ENCODE data around the gene PRMT5. TPM values are rescaled to one million over a fixed set of nuclear protein-coding genes. Genes with fewer than 3 reads are reported as not detected.

Gene PRMT5
- polyA plus RNA-seq, 1 donor = 65.2 TPM

GRCh38 chr14:22887990-22888378 lies 41.2 kb downstream of the PRMT5 start:
- peak in 1 of 2 donors; percentile 26 for DNase-seq
- no CpG with 5 or more reads among the region's 5 CpGs for whole genome bisulfite sequencing (ENCODE audit: insufficient coverage, low lambda C conversion rate)

GRCh38 chr14:22887260-22887989 lies 41.8 kb downstream of the PRMT5 start:
- peak overlapping the region; percentile 63 for H3K4me3 ChIP-seq (ENCODE audit: low read length)
- WGBS (ENCODE audit: insufficient coverage, low lambda C conversion rate) = no CpG with 5 or more reads among the region's 11 CpGs
- H3K4me1 ChIP-seq (ENCODE audit: control insufficient read depth, insufficient read depth, low read length) = peaks cover 27% of the 10 kb centered on the region
- peak; percentile 77 to 87 for DNase-seq
- H3K9me3 ChIP-seq (ENCODE audit: control insufficient read depth, low read depth, low read length) = peaks cover 3% of the 10 kb centered on the region
- peaks cover under 1% of the 10 kb centered on the region for H3K27me3 ChIP-seq (ENCODE audit: control insufficient read depth, insufficient read depth, low read length)
- H3K36me3 ChIP-seq (ENCODE audit: control insufficient read depth, insufficient read depth, low read length) = no peaks in the 10 kb centered on the region
- peak overlapping the region; percentile 55 for H3K27ac ChIP-seq (ENCODE audit: low read length)

More at GRCh38 chr14:22887990-22888378, 41.2 kb downstream of the PRMT5 start:
- Histone ChIP-seq H3K36me3 (ENCODE audit: control insufficient read depth, insufficient read depth, low read length) (no peaks in the 10 kb centered on the region), H3K27me3 (ENCODE audit: control insufficient read depth, insufficient read depth, low read length) (no peaks in the 10 kb centered on the region), H3K4me3 (ENCODE audit: low read length) (no peak overlapping the region), H3K4me1 (ENCODE audit: control insufficient read depth, insufficient read depth, low read length) (peaks cover 23% of the 10 kb centered on the region), H3K9me3 (ENCODE audit: control insufficient read depth, low read depth, low read length) (peaks cover 3% of the 10 kb centered on the region), H3K27ac (ENCODE audit: low read length) (no peak overlapping the region)

DNA sequence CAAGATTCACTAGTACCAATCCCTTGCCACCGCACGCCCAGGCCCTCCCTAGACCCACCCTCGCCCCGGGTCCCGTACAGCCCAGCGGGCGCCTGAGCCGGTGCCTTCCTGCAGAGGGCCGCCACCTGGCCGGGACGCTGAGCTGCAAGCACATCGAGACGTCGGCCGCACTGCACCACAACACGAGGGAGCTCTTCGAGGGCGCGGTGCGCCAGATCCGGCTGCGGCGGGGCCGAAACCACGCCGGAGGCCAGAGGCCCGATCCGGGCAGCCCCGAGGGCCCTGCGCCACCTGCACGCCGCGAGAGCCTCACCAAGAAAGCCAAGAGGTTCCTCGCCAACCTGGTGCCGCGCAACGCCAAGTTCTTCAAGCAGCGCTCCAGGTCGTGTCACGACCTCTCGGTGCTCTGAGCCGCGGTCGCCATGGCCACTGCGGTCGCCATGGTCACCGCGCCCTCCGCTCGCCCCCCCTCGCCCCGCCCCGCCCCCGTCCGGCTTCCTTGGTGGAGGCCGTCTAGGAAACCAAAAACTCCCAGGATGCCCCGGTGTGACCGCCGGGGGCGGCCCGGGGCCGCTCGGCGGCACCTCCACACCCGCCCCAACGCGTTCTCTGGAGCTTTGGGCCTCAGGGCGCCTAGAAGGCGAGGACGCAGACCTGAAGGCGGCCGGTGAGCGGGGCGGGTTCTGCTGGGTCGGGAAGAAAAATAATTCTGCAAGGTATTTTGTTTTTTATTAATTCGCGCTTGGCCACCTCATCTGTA lies 42.5 kb downstream of the PRMT5 start:
- no CpG with 5 or more reads among the region's 77 CpGs for WGBS (ENCODE audit: insufficient coverage, low lambda C conversion rate)
- H3K4me3 ChIP-seq (ENCODE audit: low read length) = peak overlapping the region; percentile 63
- H3K27me3 ChIP-seq (ENCODE audit: control insufficient read depth, insufficient read depth, low read length) = peaks cover 2% of the 10 kb centered on the region
- DNase-seq = peak in 1 of 2 donors; percentile 73
- peaks cover 30% of the 10 kb centered on the region for H3K4me1 ChIP-seq (ENCODE audit: control insufficient read depth, insufficient read depth, low read length)
- H3K36me3 ChIP-seq (ENCODE audit: control insufficient read depth, insufficient read depth, low read length) = no peaks in the 10 kb centered on the region
- H3K27ac ChIP-seq (ENCODE audit: low read length) = peak overlapping the region; percentile 89
- H3K9me3 ChIP-seq (ENCODE audit: control insufficient read depth, low read depth, low read length) = peaks cover 3% of the 10 kb centered on the region

DNA sequence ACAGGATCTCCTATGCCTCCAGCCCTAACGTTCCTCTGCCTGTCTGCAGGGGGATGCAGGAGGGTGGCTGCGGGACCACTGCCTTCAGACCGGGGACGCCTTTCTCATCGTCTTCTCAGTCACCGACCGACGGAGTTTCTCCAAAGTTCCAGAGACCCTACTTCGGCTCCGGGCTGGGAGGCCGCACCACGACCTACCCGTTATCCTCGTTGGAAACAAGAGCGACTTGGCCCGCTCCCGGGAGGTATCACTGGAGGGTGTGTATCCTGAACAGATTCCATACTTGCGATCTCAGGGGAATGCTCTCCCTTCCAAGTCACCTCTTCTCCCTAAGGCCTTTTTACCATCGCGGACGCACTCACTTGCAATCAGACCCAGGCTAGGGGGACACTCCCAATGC lies 43.2 kb downstream of the PRMT5 start:
- peak overlapping the region; percentile 63 for H3K4me3 ChIP-seq (ENCODE audit: low read length)
- peaks cover 3% of the 10 kb centered on the region for H3K9me3 ChIP-seq (ENCODE audit: control insufficient read depth, low read depth, low read length)
- peaks cover 2% of the 10 kb centered on the region for H3K27me3 ChIP-seq (ENCODE audit: control insufficient read depth, insufficient read depth, low read length)
- no peaks in the 10 kb centered on the region for H3K36me3 ChIP-seq (ENCODE audit: control insufficient read depth, insufficient read depth, low read length)
- peaks cover 30% of the 10 kb centered on the region for H3K4me1 ChIP-seq (ENCODE audit: control insufficient read depth, insufficient read depth, low read length)
- WGBS (ENCODE audit: insufficient coverage, low lambda C conversion rate) = no CpG with 5 or more reads among the region's 21 CpGs
- peak overlapping the region; percentile 89 for H3K27ac ChIP-seq (ENCODE audit: low read length)
- DNase-seq = no peak

DNA sequence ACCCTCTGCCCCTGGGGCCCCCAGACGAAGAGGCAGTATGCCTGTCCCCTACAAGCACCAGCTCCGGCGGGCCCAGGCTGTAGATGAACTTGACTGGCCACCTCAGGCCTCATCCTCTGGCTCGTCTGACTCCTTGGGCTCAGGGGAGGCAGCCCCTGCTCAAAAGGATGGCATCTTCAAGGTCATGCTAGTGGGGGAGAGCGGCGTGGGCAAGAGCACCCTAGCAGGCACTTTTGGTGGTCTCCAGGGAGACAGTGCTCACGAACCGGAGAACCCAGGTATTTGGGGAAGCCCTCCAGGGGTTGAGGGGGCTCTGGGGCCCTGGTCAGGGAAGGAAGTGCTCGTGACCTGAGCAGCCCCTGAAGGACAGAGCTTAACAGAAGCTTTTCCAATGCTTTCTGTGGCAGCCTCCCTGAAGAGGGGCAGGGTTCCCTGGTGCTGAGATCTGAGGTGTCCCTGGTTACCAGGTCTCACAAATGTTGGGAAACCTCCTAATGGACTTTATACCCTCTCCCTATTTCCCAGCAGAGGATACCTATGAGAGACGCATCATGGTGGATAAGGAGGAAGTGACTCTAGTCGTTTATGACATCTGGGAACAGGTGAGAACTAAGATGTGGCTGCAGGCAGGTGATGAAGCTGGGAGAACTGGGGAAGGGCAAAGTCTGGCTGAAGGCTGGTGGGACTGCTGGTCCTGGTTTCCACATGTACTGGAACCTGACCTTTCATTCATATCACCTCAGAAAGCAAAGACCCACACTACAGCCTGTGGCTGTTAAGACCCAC lies 44.2 kb downstream of the PRMT5 start:
- Histone ChIP-seq H3K36me3 (ENCODE audit: control insufficient read depth, insufficient read depth, low read length) (no peaks in the 10 kb centered on the region), H3K4me3 (ENCODE audit: low read length) (no peak overlapping the region), H3K4me1 (ENCODE audit: control insufficient read depth, insufficient read depth, low read length) (peaks cover 30% of the 10 kb centered on the region), H3K27ac (ENCODE audit: low read length) (peak overlapping the region; percentile 89), H3K27me3 (ENCODE audit: control insufficient read depth, insufficient read depth, low read length) (peaks cover 2% of the 10 kb centered on the region), H3K9me3 (ENCODE audit: control insufficient read depth, low read depth, low read length) (peaks cover 3% of the 10 kb centered on the region)
- peak; percentile 93 to 98 for DNase-seq
- no CpG with 5 or more reads among the region's 11 CpGs for WGBS (ENCODE audit: insufficient coverage, low lambda C conversion rate)

DNA sequence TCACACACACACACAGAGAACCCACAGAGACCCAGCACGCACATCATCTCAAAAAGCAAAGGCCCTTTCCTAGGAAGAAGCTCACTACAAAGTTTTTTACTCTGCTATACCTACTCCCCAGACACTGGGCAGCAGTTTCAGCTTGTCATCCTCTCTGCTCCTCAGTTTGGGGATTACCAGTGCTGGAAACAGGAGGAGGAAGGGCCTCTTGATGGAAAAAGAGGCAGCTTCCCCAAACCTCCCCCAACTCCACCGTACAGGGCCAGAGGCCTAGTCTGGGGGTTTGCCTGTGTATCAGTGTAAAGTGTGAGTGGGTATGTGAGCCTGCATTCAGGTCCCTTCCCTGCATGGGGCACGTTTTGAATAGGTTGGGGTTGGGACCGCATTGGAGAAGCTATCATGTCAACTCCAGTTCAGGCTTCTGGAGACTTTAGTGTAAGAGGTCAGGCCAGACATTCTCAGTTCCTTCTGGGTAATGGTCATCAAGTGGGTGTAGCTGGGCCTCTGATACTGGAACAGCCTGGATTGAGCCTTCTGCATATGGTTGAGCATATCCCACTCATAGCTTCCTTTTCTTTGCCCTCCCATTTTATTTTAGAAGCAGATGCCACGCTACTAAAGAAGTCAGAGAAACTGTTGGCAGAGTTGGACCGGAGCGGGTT lies 45.0 kb downstream of the PRMT5 start:
- no CpG with 5 or more reads among the region's 7 CpGs for WGBS (ENCODE audit: insufficient coverage, low lambda C conversion rate)
- Histone ChIP-seq H3K4me3 (ENCODE audit: low read length) (no peak overlapping the region), H3K4me1 (ENCODE audit: control insufficient read depth, insufficient read depth, low read length) (peaks cover 30% of the 10 kb centered on the region)

DNA sequence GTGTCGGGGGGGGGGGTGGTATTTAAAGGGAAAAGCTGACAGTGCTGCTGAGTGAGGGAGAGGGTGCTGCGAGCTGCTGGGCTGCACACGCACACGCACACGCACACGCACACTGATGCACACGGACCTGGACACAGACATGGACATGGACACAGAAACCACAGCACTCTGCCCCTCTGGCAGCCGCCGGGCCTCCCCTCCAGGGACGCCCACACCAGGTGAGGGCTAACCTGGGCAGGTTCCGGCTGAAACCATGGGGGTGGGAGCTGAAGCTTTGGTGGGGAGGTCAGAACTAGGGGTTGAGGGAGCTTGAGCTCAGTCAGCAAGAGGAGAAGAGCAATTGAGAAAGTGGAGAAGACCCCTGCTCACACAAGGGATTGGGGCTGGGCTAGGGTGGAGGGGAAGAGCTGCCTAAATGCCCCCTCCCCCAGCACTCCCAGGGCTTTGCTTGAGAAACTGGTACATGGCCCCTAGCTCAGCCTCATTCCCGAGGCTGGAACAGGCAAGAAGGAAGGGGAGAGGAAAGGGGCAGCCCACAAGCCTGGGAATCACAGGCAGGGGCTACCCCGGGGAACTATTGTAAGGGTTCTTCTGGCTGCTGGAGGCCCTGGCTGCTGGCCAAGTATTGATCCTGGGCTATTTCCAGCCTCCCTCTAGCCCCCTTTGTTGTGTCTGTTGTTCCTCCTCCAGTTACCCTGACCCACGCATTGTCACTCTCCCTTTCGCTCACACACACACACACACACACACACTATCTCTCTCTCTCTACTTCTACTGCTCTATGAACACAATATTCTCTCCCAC lies 45.8 kb downstream of the PRMT5 start, which contains the start of gene REM2:
Gene REM2 (plus strand): TSS at position 50 of the 804 bp plus-strand sequence. CDS start 66 bp downstream, at position 116.
- Histone ChIP-seq H3K4me3 (ENCODE audit: low read length) (no peak within 1 kb of the TSS), H3K9me3 (ENCODE audit: control insufficient read depth, low read depth, low read length) (peaks cover 3% of the 10 kb centered on the region), H3K27ac (ENCODE audit: low read length) (no peak within 1 kb of the TSS), H3K36me3 (ENCODE audit: control insufficient read depth, insufficient read depth, low read length) (peaks cover 10% of the 10 kb centered on the region), H3K27me3 (ENCODE audit: control insufficient read depth, insufficient read depth, low read length) (peaks cover 2% of the 10 kb centered on the region), H3K4me1 (ENCODE audit: control insufficient read depth, insufficient read depth, low read length) (peaks cover 30% of the 10 kb centered on the region)
- WGBS (ENCODE audit: insufficient coverage, low lambda C conversion rate) = no CpG with 5 or more reads among the region's 15 CpGs
- DNase-seq = peak in 1 of 2 donors; percentile 37

More for the DNA sequence above, 45.0 kb downstream of the PRMT5 start:
- peaks cover 2% of the 10 kb centered on the region for H3K27me3 ChIP-seq (ENCODE audit: control insufficient read depth, insufficient read depth, low read length)
- H3K9me3 ChIP-seq (ENCODE audit: control insufficient read depth, low read depth, low read length) = peaks cover 3% of the 10 kb centered on the region
- no peak for DNase-seq
- H3K27ac ChIP-seq (ENCODE audit: low read length) = peak overlapping the region; percentile 69
- peaks cover 2% of the 10 kb centered on the region for H3K36me3 ChIP-seq (ENCODE audit: control insufficient read depth, insufficient read depth, low read length)

DNA sequence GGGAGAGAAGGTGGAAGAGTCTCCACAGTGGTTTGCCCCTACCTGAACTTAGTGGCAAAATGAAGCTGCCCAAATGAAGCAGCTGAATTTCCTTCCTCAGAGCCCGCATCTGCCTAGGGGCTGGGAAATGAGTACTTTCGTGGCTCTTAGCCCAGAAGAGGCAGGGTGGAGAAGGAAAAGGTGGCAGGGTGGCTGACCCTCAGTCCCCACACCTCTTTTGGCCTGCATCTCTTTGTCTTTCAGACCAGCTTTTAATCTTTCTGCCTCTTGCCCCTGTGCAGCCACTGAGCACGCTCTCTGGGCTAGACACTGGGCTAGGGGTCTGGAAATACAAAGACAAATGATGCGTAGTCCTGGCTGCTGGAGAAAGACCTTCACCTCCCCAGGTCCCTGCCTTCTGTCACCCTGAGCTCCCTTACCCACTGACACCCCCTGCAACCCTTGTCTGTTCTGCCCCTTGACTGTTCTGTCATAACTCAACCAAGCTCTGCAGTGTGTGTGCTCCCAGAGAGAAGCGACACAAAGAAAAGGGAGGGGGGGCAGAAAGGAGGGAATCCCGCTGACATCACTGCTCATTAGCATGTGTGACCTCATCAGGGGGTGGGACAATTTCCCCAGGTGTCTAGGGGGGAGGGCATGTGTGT lies 46.5 kb downstream of the PRMT5 start:
- Histone ChIP-seq H3K9me3 (ENCODE audit: control insufficient read depth, low read depth, low read length) (peaks cover 3% of the 10 kb centered on the region), H3K27ac (ENCODE audit: low read length) (no peak overlapping the region), H3K4me1 (ENCODE audit: control insufficient read depth, insufficient read depth, low read length) (peaks cover 30% of the 10 kb centered on the region), H3K27me3 (ENCODE audit: control insufficient read depth, insufficient read depth, low read length) (peaks cover 2% of the 10 kb centered on the region), H3K4me3 (ENCODE audit: low read length) (no peak overlapping the region), H3K36me3 (ENCODE audit: control insufficient read depth, insufficient read depth, low read length) (peaks cover 18% of the 10 kb centered on the region)
- peak in 1 of 2 donors; percentile 72 for DNase-seq
- no CpG with 5 or more reads among the region's 6 CpGs for WGBS (ENCODE audit: insufficient coverage, low lambda C conversion rate)

DNA sequence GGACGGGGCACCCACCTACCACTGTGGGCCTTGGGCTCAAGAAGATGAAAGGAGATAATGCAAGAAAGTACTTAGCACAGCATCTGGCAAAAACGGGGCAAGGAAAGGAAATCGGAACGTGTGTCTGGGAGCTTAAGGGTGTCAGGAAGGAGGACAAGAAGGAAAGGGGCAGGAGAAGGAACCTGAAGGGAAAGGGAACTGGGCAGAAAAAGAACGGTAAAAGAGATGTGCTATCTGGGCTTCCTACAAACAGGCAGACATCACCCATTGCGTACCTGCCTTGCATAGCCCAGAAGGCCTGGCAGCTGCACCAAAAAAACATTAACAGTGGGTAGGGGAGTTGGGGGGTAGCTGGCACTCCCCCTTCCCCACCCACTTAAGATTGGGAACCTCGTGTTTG lies 47.1 kb downstream of the PRMT5 start:
- H3K36me3 ChIP-seq (ENCODE audit: control insufficient read depth, insufficient read depth, low read length) = peaks cover 23% of the 10 kb centered on the region
- peaks cover 3% of the 10 kb centered on the region for H3K9me3 ChIP-seq (ENCODE audit: control insufficient read depth, low read depth, low read length)
- no peak for DNase-seq
- WGBS (ENCODE audit: insufficient coverage, low lambda C conversion rate) = 44% methylated on average over 3 of the region's 7 CpGs
- H3K27ac ChIP-seq (ENCODE audit: low read length) = no peak overlapping the region
- no peak overlapping the region for H3K4me3 ChIP-seq (ENCODE audit: low read length)
- peaks cover 2% of the 10 kb centered on the region for H3K27me3 ChIP-seq (ENCODE audit: control insufficient read depth, insufficient read depth, low read length)
- H3K4me1 ChIP-seq (ENCODE audit: control insufficient read depth, insufficient read depth, low read length) = peaks cover 30% of the 10 kb centered on the region
